ENCODE data around the gene IFT81.

DNA sequence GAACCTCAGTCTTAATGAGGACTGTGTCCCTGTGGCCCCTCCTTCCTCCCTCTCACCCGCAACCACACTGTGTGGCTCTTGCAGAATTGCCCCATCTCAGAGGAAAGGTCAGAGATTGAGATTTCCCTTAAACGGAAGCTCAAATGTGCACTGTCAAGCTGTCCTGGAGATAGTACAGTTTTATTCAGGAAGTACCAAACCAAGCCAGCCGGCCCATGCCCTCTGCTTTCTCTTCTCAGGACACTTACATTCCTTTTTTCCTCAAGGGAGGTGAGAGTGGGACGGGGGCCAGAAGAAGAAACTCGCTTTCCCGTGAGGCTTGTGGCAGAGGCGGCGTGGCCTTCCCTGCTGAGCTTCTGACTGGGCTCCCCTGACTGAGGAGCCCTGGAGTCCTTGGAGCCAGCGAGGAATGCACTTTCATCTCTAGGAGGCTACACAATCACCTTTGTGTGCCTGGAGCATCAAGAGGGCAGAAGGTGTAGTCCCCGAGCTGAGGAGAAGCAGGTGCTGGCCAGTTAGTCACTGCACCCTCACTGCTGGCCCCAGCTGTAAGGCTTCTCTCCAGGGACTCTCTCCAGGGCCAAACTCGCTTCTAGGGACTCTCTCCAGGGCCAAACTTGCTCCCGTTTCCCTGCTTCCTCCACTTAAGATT, 132.7 kb downstream of the IFT81 start:
- TF ChIP-seq, protein P1, sequence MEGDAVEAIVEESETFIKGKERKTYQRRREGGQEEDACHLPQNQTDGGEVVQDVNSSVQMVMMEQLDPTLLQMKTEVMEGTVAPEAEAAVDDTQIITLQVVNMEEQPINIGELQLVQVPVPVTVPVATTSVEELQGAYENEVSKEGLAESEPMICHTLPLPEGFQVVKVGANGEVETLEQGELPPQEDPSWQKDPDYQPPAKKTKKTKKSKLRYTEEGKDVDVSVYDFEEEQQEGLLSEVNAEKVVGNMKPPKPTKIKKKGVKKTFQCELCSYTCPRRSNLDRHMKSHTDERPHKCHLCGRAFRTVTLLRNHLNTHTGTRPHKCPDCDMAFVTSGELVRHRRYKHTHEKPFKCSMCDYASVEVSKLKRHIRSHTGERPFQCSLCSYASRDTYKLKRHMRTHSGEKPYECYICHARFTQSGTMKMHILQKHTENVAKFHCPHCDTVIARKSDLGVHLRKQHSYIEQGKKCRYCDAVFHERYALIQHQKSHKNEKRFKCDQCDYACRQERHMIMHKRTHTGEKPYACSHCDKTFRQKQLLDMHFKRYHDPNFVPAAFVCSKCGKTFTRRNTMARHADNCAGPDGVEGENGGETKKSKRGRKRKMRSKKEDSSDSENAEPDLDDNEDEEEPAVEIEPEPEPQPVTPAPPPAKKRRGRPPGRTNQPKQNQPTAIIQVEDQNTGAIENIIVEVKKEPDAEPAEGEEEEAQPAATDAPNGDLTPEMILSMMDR (IDR thresholded peaks at IDR 0.05; ENCODE audit: insufficient read depth, low read length, poor library complexity, severe bottlenecking): no peak
- TF ChIP-seq EZH2phosphoT487 (conservative IDR thresholded peaks at IDR 0.05; ENCODE audit: low read length): no peak
